SK-N-SH treated with all-trans-retinoic acid at 6 μM for 48 hours (cell line): ENCODE measurements around the gene FSD1L.

ENCODE experiments used
- ATAC-seq: fragments of 200-7000 bp; cut with Tn5 transposase; 3 replicates; pipeline ENCODE4 v1.9.1; 2020; ENCODE audit warnings: mild to moderate bottlenecking, moderate library complexity
- ARNTL ChIP-seq: fragments of 450-650 bp; formaldehyde crosslinking; IDR thresholded peaks from 2 replicates; pipeline ENCODE4 v1.5.0; 2020; ENCODE audit warnings: low read depth, mild to moderate bottlenecking, moderate library complexity, borderline replicate concordance
- BACH2 ChIP-seq: fragments of 250-450 bp; sonication (Bioruptor Pico); IDR thresholded peaks from 2 replicates; pipeline ENCODE4 v1.9.0; 2021; ENCODE audit warnings: mild to moderate bottlenecking, borderline replicate concordance
- CREB5 ChIP-seq: fragments of 250-450 bp; sonication (Bioruptor Pico); IDR thresholded peaks from 2 replicates; pipeline ENCODE4 v1.5.1; 2020; ENCODE audit warnings: low read depth, mild to moderate bottlenecking, moderate library complexity
- CSDC2 ChIP-seq: fragments of 250-450 bp; sonication (Bioruptor Pico); IDR thresholded peaks from 2 replicates; pipeline ENCODE4 v1.5.0; 2020; ENCODE audit warnings: mild to moderate bottlenecking, moderate library complexity
- CSRNP3 ChIP-seq: fragments of 250-450 bp; sonication (Bioruptor Pico); IDR thresholded peaks from 2 replicates; pipeline ENCODE4 v1.5.1; 2021; ENCODE audit warnings: mild to moderate bottlenecking, moderate library complexity
- ESRRG ChIP-seq: fragments of 250-450 bp; sonication (Bioruptor Pico); IDR thresholded peaks from 2 replicates; pipeline ENCODE4 v1.6.1; 2021; ENCODE audit warnings: mild to moderate bottlenecking
- GLIS3 ChIP-seq: fragments of 250-450 bp; sonication (Bioruptor Pico); IDR thresholded peaks from 2 replicates; pipeline ENCODE4 v1.5.0; 2020; ENCODE audit warnings: mild to moderate bottlenecking, moderate library complexity
- ISL1 ChIP-seq: fragments of 250-450 bp; sonication (Bioruptor Pico); IDR thresholded peaks from 2 replicates; pipeline ENCODE4 v2.1.2; 2022; ENCODE audit warnings: mild to moderate bottlenecking, moderate library complexity
- OSR1 ChIP-seq: fragments of 250-450 bp; sonication (Bioruptor Pico); IDR thresholded peaks from 2 replicates; pipeline ENCODE4 v1.8.0; 2022; ENCODE audit warnings: moderate library complexity, mild to moderate bottlenecking, inconsistent platforms
- PATZ1 ChIP-seq: fragments of 250-450 bp; sonication (Bioruptor Pico); IDR thresholded peaks from 2 replicates; pipeline ENCODE4 v1.8.0; 2020; ENCODE audit warnings: mild to moderate bottlenecking, moderate library complexity, borderline replicate concordance
- POU6F1 ChIP-seq: fragments of 250-450 bp; sonication (Bioruptor Pico); IDR thresholded peaks from 2 replicates; pipeline ENCODE4 v1.8.0; 2021; ENCODE audit warnings: low read depth, mild to moderate bottlenecking, moderate library complexity, borderline replicate concordance
- RARB ChIP-seq: fragments of 250-450 bp; sonication (Bioruptor Pico); IDR thresholded peaks from 2 replicates; pipeline ENCODE4 v1.8.0; 2021; ENCODE audit warnings: mild to moderate bottlenecking, moderate library complexity
- SNAI2 ChIP-seq: fragments of 250-450 bp; sonication (Bioruptor Pico); IDR thresholded peaks from 2 replicates; pipeline ENCODE4 v1.5.0; 2020; ENCODE audit warnings: mild to moderate bottlenecking, moderate library complexity
- TCF4 ChIP-seq: fragments of 250-450 bp; sonication (Bioruptor Pico); IDR thresholded peaks from 2 replicates; pipeline ENCODE4 v1.8.0; 2021; ENCODE audit warnings: mild to moderate bottlenecking, moderate library complexity, borderline replicate concordance
- TOX ChIP-seq: fragments of 250-450 bp; sonication (Bioruptor Pico); IDR thresholded peaks from 2 replicates; pipeline ENCODE4 v1.8.0; 2021; ENCODE audit warnings: mild to moderate bottlenecking, moderate library complexity, borderline replicate concordance
- TSHZ2 ChIP-seq: fragments of 250-450 bp; sonication (Bioruptor Pico); IDR thresholded peaks from 2 replicates; pipeline ENCODE4 v1.5.0; 2020; ENCODE audit warnings: mild to moderate bottlenecking, moderate library complexity
- ZFP3 ChIP-seq: fragments of 250-450 bp; sonication (Bioruptor Pico); IDR thresholded peaks from 2 replicates; pipeline ENCODE4 v1.5.0; 2020; ENCODE audit warnings: mild to moderate bottlenecking, moderate library complexity
- ZFP30 ChIP-seq: fragments of 450-650 bp; formaldehyde crosslinking; IDR thresholded peaks from 2 replicates; pipeline ENCODE4 v1.5.0; 2022; ENCODE audit warnings: mild to moderate bottlenecking, moderate library complexity
- ZNF565 ChIP-seq: fragments of 450-650 bp; formaldehyde crosslinking; conservative IDR thresholded peaks from 2 replicates; pipeline ENCODE4 v1.5.0; 2020; ENCODE audit warnings: low read depth, mild to moderate bottlenecking, moderate library complexity
- ZNF8 ChIP-seq: fragments of 450-650 bp; formaldehyde crosslinking; IDR thresholded peaks from 2 replicates; pipeline ENCODE4 v1.5.0; 2020; ENCODE audit warnings: mild to moderate bottlenecking, moderate library complexity

The FSD1L gene

GRCh38 chr9:105535920-105536668 is 88.3 kb downstream of the FSD1L start (continued):
- TF ChIP-seq TSHZ2 (no peak), BACH2 (CRISPR knock-in tag) (no peak), ZFP3 (CRISPR knock-in tag) (no peak), TOX (CRISPR knock-in tag) (no peak), ESRRG (CRISPR knock-in tag) (no peak), SNAI2 (CRISPR knock-in tag) (no peak), GLIS3 (CRISPR knock-in tag) (no peak), POU6F1 (CRISPR knock-in tag) (no peak), CSRNP3 (no peak), ZNF8 (no peak), ARNTL (CRISPR knock-in tag) (no peak)

GRCh38 chr9:105539452-105539851 is 91.6 kb downstream of the FSD1L start:
- ATAC-seq, result no peak
- TF ChIP-seq ZNF565 (CRISPR knock-in tag) (no peak), POU6F1 (CRISPR knock-in tag) (no peak), SNAI2 (CRISPR knock-in tag) (no peak), CSDC2 (CRISPR knock-in tag) (no peak), TSHZ2 (no peak), TCF4 (no peak), PATZ1 (CRISPR knock-in tag) (no peak), OSR1 (CRISPR knock-in tag) (no peak), ESRRG (CRISPR knock-in tag) (no peak), CREB5 (CRISPR knock-in tag) (no peak), ZFP30 (no peak), ISL1 (CRISPR knock-in tag) (no peak), ZNF8 (no peak), RARB (CRISPR knock-in tag) (no peak), BACH2 (CRISPR knock-in tag) (no peak), GLIS3 (CRISPR knock-in tag) (no peak), ARNTL (CRISPR knock-in tag) (no peak)
